HepG2 (cell line): ENCODE measurements around the gene HBE1. TPM values are rescaled to one million over a fixed set of nuclear protein-coding genes. Genes with fewer than 3 reads are reported as not detected.
"Not testable (repeated sequence)": the region's sequence is repeated elsewhere in the genome, so short reads cannot be mapped to it uniquely, and the experiment has no call there.

Source experiments
- ATAC-seq: fragments of 200-7000 bp; cut with Tn5 transposase; 3 replicates; pipeline ENCODE4 v1.9.1; 2020; ENCODE audit warnings: mild to moderate bottlenecking, moderate library complexity
- BruUV-seq: library from RNA; stranded (reverse); fragments of 400-500 nt; replicated peaks from 2 replicates; lab custom pipeline; 2021; lab: Mats Ljungman, UMichigan
- CTCF ChIA-PET: fragments of 300-600 bp; formaldehyde crosslinking; extraction: SDS; loops from one replicate; lab custom pipeline; 2021; ENCODE audit warnings: low total read pairs, inconsistent platforms, low intra/inter-chr PET ratio; lab: Yijun Ruan, JAX
- POLR2A ChIA-PET: fragments of 350-600 bp; sonication (Branson Sonifier 250); formaldehyde crosslinking; loops from one replicate; lab custom pipeline; 2020; ENCODE audit warnings: antibody characterized with exemption, inconsistent platforms; lab: Yijun Ruan, JAX
- DNase-seq: peaks from one replicate; pipeline ENCODE4 v3.0.0-alpha.2; 2015; ENCODE audit warnings: low spot score
- FAIRE-seq: peaks from 3 replicates; lab custom pipeline; 2011; peaks lifted over from hg19 to GRCh38; lab: Jason Lieb, UNC
- H2AFZ ChIP-seq: one replicate; pipeline ENCODE4 v1.6.1; 2011; ENCODE audit warnings: low read length, inconsistent platforms
- H3K27ac ChIP-seq: fragments of 300-600 bp; 3 replicates; pipeline ENCODE4 v1.8.0; 2011; ENCODE audit warnings: mixed run types, mild to moderate bottlenecking, mixed read lengths, low read length, inconsistent platforms; ENCODE audit not compliant: insufficient read depth; ENCODE audit errors: extremely low read length
- H3K27me3 ChIP-seq, 2 experiments: fragments of 200-600 bp in 1 of 2; 2 replicates in 1 of 2; 3 replicates in 1 of 2; pipeline versions ENCODE4 v1.6.0 to v1.8.0; 2011; ENCODE audit warnings: low read length in 2 of 2, mild to moderate bottlenecking in 2 of 2, moderate library complexity in 2 of 2, inconsistent platforms in 1 of 2; ENCODE audit not compliant: insufficient read depth in 2 of 2, control insufficient read depth in 1 of 2
- H3K36me3 ChIP-seq, 2 experiments: fragments of 200-600 bp in 1 of 2; replicated peaks in 1 of 2; 2 replicates in 1 of 2; 3 replicates in 1 of 2; pipeline versions ENCODE4 v1.5.1 to v1.8.0; 2011; ENCODE audit warnings: low read length in 2 of 2, inconsistent platforms in 1 of 2; ENCODE audit not compliant: insufficient read depth in 2 of 2, control insufficient read depth in 1 of 2
- H3K4me1 ChIP-seq: 2 replicates; pipeline ENCODE4 v1.5.1; 2012; ENCODE audit warnings: low read length, inconsistent platforms; ENCODE audit not compliant: insufficient read depth
- H3K4me2 ChIP-seq: 2 replicates; pipeline ENCODE4 v1.6.0; 2011; ENCODE audit warnings: low read depth, low read length, inconsistent platforms
- H3K4me3 ChIP-seq, 3 experiments: fragments of 200-600 bp in 1 of 3; sonication (generic), shearing (Covaris generic) in 1 of 3; replicated peaks in 1 of 3; 2 replicates each; pipeline ENCODE4 v1.5.1; 2011 to 2016; ENCODE audit warnings: low read length in 3 of 3, inconsistent platforms in 2 of 3, low read depth in 2 of 3, mild to moderate bottlenecking in 2 of 3, control low read depth in 1 of 3, mixed read lengths in 1 of 3; ENCODE audit not compliant: insufficient read depth in 1 of 3
- H3K79me2 ChIP-seq: one replicate; pipeline ENCODE4 v1.6.1; 2011; ENCODE audit warnings: low read length, inconsistent platforms; ENCODE audit not compliant: insufficient read depth
- H3K9ac ChIP-seq: 2 replicates; pipeline ENCODE4 v1.6.0; 2011; ENCODE audit warnings: mild to moderate bottlenecking, low read depth, low read length, inconsistent platforms; ENCODE audit not compliant: insufficient read depth
- H3K9me3 ChIP-seq: 2 replicates; pipeline ENCODE4 v1.5.1; 2012; ENCODE audit warnings: mild to moderate bottlenecking, low read length
- H4K20me1 ChIP-seq: 2 replicates; pipeline ENCODE4 v1.6.0; 2011; ENCODE audit warnings: inconsistent platforms, mild to moderate bottlenecking, low read length, moderate library complexity; ENCODE audit not compliant: insufficient read depth
- CEBPB ChIP-seq: IDR thresholded peaks from 2 replicates; pipeline ENCODE4 v1.6.1; 2011; ENCODE audit warnings: low read depth, low read length, improper control_type of control experiment, borderline replicate concordance
- MNT ChIP-seq: fragments of 450-650 bp; IDR thresholded peaks from 2 replicates; pipeline ENCODE4 v1.6.1; 2016
- ZFP36L1 ChIP-seq: sonication (generic); formaldehyde crosslinking; IDR thresholded peaks from 2 replicates; pipeline ENCODE4 v1.8.0; 2022; ENCODE audit warnings: mild to moderate bottlenecking, missing genetic modification reagents, moderate library complexity
- whole genome bisulfite sequencing: methylation state at CpG from one replicate; pipeline ENCODE4 v1.1.6; 2017; ENCODE audit warnings: low lambda C conversion rate; 5-methylcytosine and 5-hydroxymethylcytosine counted together
- in situ Hi-C: cut with HindIII; loops from 2 replicates; pipeline ENCODE4 v1.10.0; 2017; ENCODE audit warnings: low pct_unique_long_range_greater_than_20kb; ENCODE audit not compliant: extremely low pct_ligation_motif_present
- intact Hi-C: fragments of 100-400 bp; cut with micrococcal nuclease; formaldehyde crosslinking; loops from one replicate; pipeline ENCODE4 v1.10.0; 2022; ENCODE audit not compliant: unreplicated experiment
- polyA plus RNA-seq, 8 experiments: library from polyadenylated mRNA; depleted of rRNA in 3 of 8; stranded (reverse) in 7 of 8; unstranded in 1 of 8; fragments of >200 nt; fragmentation: Illumina TruSeq in 4 of 8; extraction: Trizol in 4 of 8; gene quantifications; 2 replicates each; pipeline versions ENCODE4 v1.2.1 to v1.2.3, GENCODE V29; 2011 to 2016; ENCODE audit warnings: low read depth in 4 of 8, missing spikeins in 1 of 8, mixed read lengths in 1 of 8; ENCODE audit not compliant: insufficient read depth in 1 of 8
- total RNA-seq, 5 experiments: library from RNA; depleted of rRNA; stranded (reverse); fragments of >200 nt; fragmentation: Illumina TruSeq; extraction: Trizol; gene quantifications; 2 replicates each; pipeline ENCODE4 v1.2.3, GENCODE V29; 2016; ENCODE audit warnings: low read depth in 1 of 5

HBE1 gene
- total and polyA plus RNA-seq, 2 of the 13 experiments (the other 11 are each of a cell fraction or from before 2014, with no cell fraction given): 0.24 to 0.35 TPM

DNA sequence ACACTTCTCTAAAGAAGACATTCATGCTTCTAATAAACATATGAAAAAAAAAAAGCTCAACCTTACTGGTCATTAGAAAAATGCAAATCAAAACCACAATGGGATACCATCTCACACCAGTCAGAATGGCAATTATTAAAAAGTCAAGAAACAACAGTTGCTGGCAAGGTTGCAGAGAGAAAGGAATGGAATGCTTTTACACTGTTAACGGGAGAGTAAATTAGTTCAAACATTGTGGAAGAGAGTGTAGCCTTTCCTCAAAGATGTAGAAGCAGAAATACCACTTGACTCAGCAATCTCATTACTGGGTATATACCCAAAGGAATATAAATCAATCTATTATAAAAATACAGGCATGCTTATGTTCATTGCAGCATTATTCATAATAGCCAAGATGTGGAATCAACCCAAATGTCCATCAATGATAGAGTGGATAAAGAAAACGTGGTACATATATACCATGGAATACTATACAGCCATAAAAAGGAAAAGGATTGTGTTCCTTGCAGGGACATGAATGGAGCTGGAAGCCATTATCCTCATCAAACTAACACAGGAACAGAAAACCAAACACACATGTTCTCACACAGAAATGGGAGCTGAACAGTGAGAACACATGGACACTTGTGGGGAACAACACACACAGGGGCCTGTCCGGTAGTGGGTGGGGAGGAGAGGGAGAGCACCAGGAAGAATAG, 43.7 kb upstream of the HBE1 start:
- H3K4me2 ChIP-seq, H3K9ac ChIP-seq, BruUV-seq, FAIRE-seq, DNase-seq, H3K79me2 ChIP-seq, in situ Hi-C loops, POLR2A ChIA-PET, H3K27ac ChIP-seq, H3K4me3 ChIP-seq, H3K9me3 ChIP-seq, H3K27me3 ChIP-seq, H3K36me3 ChIP-seq, H3K4me1 ChIP-seq, H2AFZ ChIP-seq, ATAC-seq, H4K20me1 ChIP-seq, CTCF ChIA-PET, intact Hi-C loops: not testable (repeated sequence)
- 0% methylated on average over 3 of the region's 3 CpGs for WGBS
- TF ChIP-seq MNT: peak; percentile 32; the same call in 1 of the 2 replicates

DNA sequence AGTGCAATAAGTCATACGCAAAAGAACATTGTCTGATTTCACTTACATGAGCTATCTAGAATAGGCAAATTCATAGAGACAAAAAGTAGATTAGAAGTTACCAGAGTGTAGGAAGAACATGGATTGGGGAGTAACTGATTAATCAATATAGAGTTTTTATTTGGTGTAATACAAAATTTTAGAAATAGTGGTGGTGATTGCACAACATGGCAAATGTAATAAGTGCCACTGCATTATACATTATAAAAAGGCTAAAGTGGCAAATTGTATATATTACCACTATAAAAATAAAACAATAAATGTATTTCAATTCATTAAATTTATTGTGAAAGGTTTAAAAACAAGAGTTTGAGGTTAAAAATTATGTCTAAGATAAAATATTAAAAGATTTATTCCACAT, 40.7 kb upstream of the HBE1 start:
- 30% methylated on average over 1 of the region's 1 CpG for WGBS
- ChIA-PET POLR2A (no interaction called here), CTCF (no interaction called here)
- Histone ChIP-seq H3K36me3 (no peaks in the 10 kb centered on the region), H3K4me2 (no peak overlapping the region), H2AFZ (no peak overlapping the region), H3K9me3 (no peaks in the 10 kb centered on the region), H3K27ac (no peak overlapping the region), H3K4me3 (no peak overlapping the region), H3K9ac (no peak overlapping the region)
- DNase-seq: no peak
- no peak for ATAC-seq
- FAIRE-seq: no peak
- no TSS peak for BruUV-seq
- no peak for TF ChIP-seq ZFP36L1 (CRISPR knock-in tag)
- TF ChIP-seq CEBPB: peak; percentile 38; the same call in 1 of the 2 replicates
- TF ChIP-seq, all 625 proteins: peak for 1
- intact Hi-C loops: no loop called here
- H4K20me1 ChIP-seq: no peaks in the 10 kb centered on the region
- no peaks in the 10 kb centered on the region for H3K79me2 ChIP-seq
- in situ Hi-C loops: no loop called here
- H3K4me1 ChIP-seq: no peaks in the 10 kb centered on the region
- H3K27me3 ChIP-seq: peaks cover 0 to 4% of the 10 kb centered on the region in 2 experiments; a peak in 2 of 5 replicates
